Loucy (cell line): ENCODE results near the gene SPRR1A.

ENCODE experiments used
- H2AFZ ChIP-seq: fragments of 200-600 bp; sonication (generic); 2 replicates; pipeline ENCODE4 v1.6.0; 2016; ENCODE audit warnings: antibody characterized with exemption, mild to moderate bottlenecking, low read length, moderate library complexity
- H3F3A ChIP-seq: fragments of 200-600 bp; 2 replicates; pipeline ENCODE4 v1.6.0; 2016; ENCODE audit warnings: antibody characterized with exemption, low read depth, mild to moderate bottlenecking
- H3K27me3 ChIP-seq: fragments of 200-600 bp; sonication (generic); 2 replicates; pipeline ENCODE4 v1.6.1; 2014; ENCODE audit warnings: low read length, mild to moderate bottlenecking; ENCODE audit not compliant: insufficient read depth, poor library complexity, severe bottlenecking
- H3K36me3 ChIP-seq: fragments of 200-600 bp; sonication (generic); 2 replicates; pipeline ENCODE4 v1.6.1; 2016; ENCODE audit warnings: low read length; ENCODE audit not compliant: insufficient read depth
- H3K4me1 ChIP-seq: fragments of 200-600 bp; sonication (generic); 2 replicates; pipeline ENCODE4 v1.5.1; 2014; ENCODE audit warnings: low read length, mild to moderate bottlenecking; ENCODE audit not compliant: insufficient read depth, poor library complexity, severe bottlenecking
- H3K4me2 ChIP-seq: fragments of 200-600 bp; sonication (generic); 2 replicates; pipeline ENCODE4 v1.6.0; 2014; ENCODE audit warnings: antibody characterized with exemption, low read length, low read depth, mild to moderate bottlenecking; ENCODE audit not compliant: poor library complexity, severe bottlenecking
- H3K4me3 ChIP-seq: fragments of 200-600 bp; sonication (generic); 2 replicates; pipeline ENCODE4 v1.5.1; 2014; ENCODE audit warnings: low read length, mild to moderate bottlenecking, mixed read lengths; ENCODE audit not compliant: poor library complexity, severe bottlenecking
- H3K79me2 ChIP-seq: fragments of 200-600 bp; sonication (generic); 2 replicates; pipeline ENCODE4 v1.6.1; 2014; ENCODE audit warnings: low read length; ENCODE audit not compliant: insufficient read depth
- H3K9ac ChIP-seq: fragments of 200-600 bp; sonication (generic); 2 replicates; pipeline ENCODE4 v1.6.0; 2014; ENCODE audit warnings: mild to moderate bottlenecking, low read depth, low read length, moderate library complexity; ENCODE audit not compliant: poor library complexity, severe bottlenecking
- H3K9me2 ChIP-seq: fragments of 200-600 bp; sonication (generic); replicated peaks from 2 replicates; pipeline ENCODE4 v1.6.1; 2016; ENCODE audit warnings: low read depth, low read length, mixed read lengths
- H3K9me3 ChIP-seq: fragments of 200-600 bp; sonication (generic); 2 replicates; pipeline ENCODE4 v1.6.1; 2014; ENCODE audit warnings: mild to moderate bottlenecking, antibody characterized with exemption, low read length, low read depth; ENCODE audit not compliant: insufficient read depth
- H4K20me1 ChIP-seq: fragments of 200-600 bp; sonication (generic); 2 replicates; pipeline ENCODE4 v1.6.0; 2014; ENCODE audit warnings: antibody characterized with exemption, low read length, mild to moderate bottlenecking; ENCODE audit not compliant: insufficient read depth, poor library complexity, severe bottlenecking
- EZH2phosphoT487 ChIP-seq: fragments of 200-600 bp; IDR thresholded peaks from 2 replicates; pipeline ENCODE4 v1.6.1; 2018; ENCODE audit warnings: antibody characterized with exemption, mild to moderate bottlenecking, moderate library complexity, borderline replicate concordance
- TF ChIP-seq, protein P1 (sequence below): fragments of 200-600 bp; sonication (generic); conservative IDR thresholded peaks from 2 replicates; pipeline ENCODE4 v1.5.1; 2014; ENCODE audit warnings: mild to moderate bottlenecking, antibody characterized with exemption, low read length

Gene SPRR1A

DNA sequence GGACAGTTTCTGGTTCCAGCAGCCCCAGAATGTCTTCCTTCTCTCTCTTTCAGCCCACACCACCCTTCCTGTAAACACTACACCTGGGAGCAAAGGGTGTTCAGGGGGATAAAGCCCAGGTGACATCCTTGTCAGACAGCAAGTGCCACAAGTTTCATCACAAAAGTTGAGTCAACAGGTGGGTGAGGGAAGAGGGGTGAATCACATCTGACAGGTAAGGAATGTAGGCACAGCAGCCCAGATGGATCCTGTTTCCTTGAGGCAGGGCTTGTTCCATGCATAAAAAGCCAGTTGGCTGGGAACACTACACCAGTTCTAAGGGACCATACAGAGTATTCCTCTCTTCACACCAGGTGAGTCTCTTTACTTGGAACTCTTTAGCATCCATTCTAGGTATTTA is 47.0 kb downstream of the SPRR1A start, which contains the start of gene SPRR1B:
SPRR1B (plus strand) TSS at position 309 of the 400 bp plus-strand sequence. CDS start 1,143 bp downstream, outside the sequence.
- no peaks in the 10 kb centered on the region for H3K9me2 ChIP-seq
- no peaks in the 10 kb centered on the region for H3K36me3 ChIP-seq
- no peak within 1 kb of the TSS for H2AFZ ChIP-seq
- no peak within 1 kb of the TSS for H3K4me2 ChIP-seq
- no peaks in the 10 kb centered on the region for H3K27me3 ChIP-seq
- no peaks in the 10 kb centered on the region for H4K20me1 ChIP-seq
- no peaks in the 10 kb centered on the region for H3F3A ChIP-seq
- H3K4me3 ChIP-seq: no peak within 1 kb of the TSS
- no peaks in the 10 kb centered on the region for H3K79me2 ChIP-seq
- no peak within 1 kb of the TSS for H3K9ac ChIP-seq
- no peaks in the 10 kb centered on the region for H3K4me1 ChIP-seq
- no peaks in the 10 kb centered on the region for H3K9me3 ChIP-seq
- TF ChIP-seq, protein P1, sequence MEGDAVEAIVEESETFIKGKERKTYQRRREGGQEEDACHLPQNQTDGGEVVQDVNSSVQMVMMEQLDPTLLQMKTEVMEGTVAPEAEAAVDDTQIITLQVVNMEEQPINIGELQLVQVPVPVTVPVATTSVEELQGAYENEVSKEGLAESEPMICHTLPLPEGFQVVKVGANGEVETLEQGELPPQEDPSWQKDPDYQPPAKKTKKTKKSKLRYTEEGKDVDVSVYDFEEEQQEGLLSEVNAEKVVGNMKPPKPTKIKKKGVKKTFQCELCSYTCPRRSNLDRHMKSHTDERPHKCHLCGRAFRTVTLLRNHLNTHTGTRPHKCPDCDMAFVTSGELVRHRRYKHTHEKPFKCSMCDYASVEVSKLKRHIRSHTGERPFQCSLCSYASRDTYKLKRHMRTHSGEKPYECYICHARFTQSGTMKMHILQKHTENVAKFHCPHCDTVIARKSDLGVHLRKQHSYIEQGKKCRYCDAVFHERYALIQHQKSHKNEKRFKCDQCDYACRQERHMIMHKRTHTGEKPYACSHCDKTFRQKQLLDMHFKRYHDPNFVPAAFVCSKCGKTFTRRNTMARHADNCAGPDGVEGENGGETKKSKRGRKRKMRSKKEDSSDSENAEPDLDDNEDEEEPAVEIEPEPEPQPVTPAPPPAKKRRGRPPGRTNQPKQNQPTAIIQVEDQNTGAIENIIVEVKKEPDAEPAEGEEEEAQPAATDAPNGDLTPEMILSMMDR: no peak
- no peak for TF ChIP-seq EZH2phosphoT487

DNA sequence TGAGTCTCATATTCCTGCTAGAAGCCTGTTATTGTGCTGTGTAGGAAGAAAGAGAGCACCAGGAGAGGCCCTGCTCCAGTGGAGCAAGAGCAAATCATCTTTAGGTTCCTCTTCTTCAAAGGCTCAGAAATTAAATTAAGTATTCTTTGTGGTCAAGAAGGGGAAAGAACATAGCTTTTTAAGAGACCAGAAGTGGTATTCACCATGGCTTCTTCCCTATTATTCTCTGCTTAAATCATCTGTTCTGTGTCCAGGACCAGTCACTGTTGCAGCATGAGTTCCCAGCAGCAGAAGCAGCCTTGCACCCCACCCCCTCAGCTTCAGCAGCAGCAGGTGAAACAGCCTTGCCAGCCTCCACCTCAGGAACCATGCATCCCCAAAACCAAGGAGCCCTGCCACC is 48.2 kb downstream of the SPRR1A start:
- Histone ChIP-seq H3K79me2 (no peaks in the 10 kb centered on the region), H3K4me1 (no peaks in the 10 kb centered on the region), H3K4me2 (no peak overlapping the region), H3K9ac (no peak overlapping the region), H3F3A (no peaks in the 10 kb centered on the region), H3K27me3 (no peaks in the 10 kb centered on the region), H2AFZ (no peak overlapping the region), H3K9me2 (no peaks in the 10 kb centered on the region), H3K4me3 (no peak overlapping the region), H3K9me3 (no peaks in the 10 kb centered on the region), H3K36me3 (no peaks in the 10 kb centered on the region), H4K20me1 (no peaks in the 10 kb centered on the region)
- TF ChIP-seq EZH2phosphoT487: no peak
- TF ChIP-seq, protein P1: no peak

DNA sequence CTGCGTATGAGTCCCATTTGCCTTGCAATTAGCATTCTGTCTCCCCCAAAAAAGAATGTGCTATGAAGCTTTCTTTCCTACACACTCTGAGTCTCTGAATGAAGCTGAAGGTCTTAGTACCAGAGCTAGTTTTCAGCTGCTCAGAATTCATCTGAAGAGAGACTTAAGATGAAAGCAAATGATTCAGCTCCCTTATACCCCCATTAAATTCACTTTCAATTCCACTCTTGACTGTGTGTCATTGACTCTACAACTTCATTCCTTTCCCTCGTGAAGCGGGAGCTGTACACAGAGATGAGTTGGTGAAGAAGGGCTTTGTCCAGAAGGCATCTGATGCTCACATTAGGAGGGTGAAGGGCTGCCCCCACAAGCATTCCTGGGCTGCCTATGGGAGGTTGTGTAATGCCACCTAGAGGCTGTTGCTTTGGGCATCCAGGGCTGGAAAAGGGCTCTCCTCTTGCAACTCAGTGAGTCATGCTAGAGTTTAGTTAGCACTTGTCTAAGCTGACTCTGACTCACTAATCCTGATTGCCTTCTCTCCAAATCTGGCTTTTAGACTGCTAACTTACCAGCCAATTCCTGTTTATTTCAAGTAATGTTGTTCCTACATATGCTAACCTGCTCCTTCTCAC is 48.9 kb downstream of the SPRR1A start:
- no peaks in the 10 kb centered on the region for H3K9me2 ChIP-seq
- H3F3A ChIP-seq: no peaks in the 10 kb centered on the region
- H3K9ac ChIP-seq: no peak overlapping the region
- H3K4me2 ChIP-seq: no peak overlapping the region
- no peak overlapping the region for H2AFZ ChIP-seq
- no peaks in the 10 kb centered on the region for H3K27me3 ChIP-seq
- H4K20me1 ChIP-seq: no peaks in the 10 kb centered on the region
- TF ChIP-seq, protein P1: peak; percentile 33; the same call in 1 of the 2 replicates
- TF ChIP-seq EZH2phosphoT487: no peak
- H3K4me1 ChIP-seq: no peaks in the 10 kb centered on the region
- H3K79me2 ChIP-seq: no peaks in the 10 kb centered on the region
- no peak overlapping the region for H3K4me3 ChIP-seq
- no peaks in the 10 kb centered on the region for H3K36me3 ChIP-seq
- no peaks in the 10 kb centered on the region for H3K9me3 ChIP-seq
